ENCODE results near the gene NEURL1.
A peak's percentile ranks its signal among the peaks of the same experiment; 100 is the strongest.
"Not testable (repeated sequence)": the region's sequence is repeated elsewhere in the genome, so short reads cannot be mapped to it uniquely, and the experiment has no call there.

Gene NEURL1

GRCh38 chr10:103590744-103591291, 97.3 kb downstream of the NEURL1 start:
- no peak for DNase-seq

GRCh38 chr10:103592186-103593021, 98.9 kb downstream of the NEURL1 start:
- DNase-seq, result no peak

GRCh38 chr10:103593022-103593570, 99.6 kb downstream of the NEURL1 start:
- DNase-seq, result no peak

- no peak for DNase-seq
Observed at GRCh38 chr10:103595933-103596726, 102.6 kb downstream of the NEURL1 start.

GRCh38 chr10:103597003-103597402, 103.5 kb downstream of the NEURL1 start:
- no peak for DNase-seq

- peak; percentile 80 for DNase-seq
Observed at GRCh38 chr10:103598654-103599115, 105.2 kb downstream of the NEURL1 start.

- no peak for DNase-seq
Observed at GRCh38 chr10:103599211-103599610, 105.7 kb downstream of the NEURL1 start.

GRCh38 chr10:103599907-103600306, 106.4 kb downstream of the NEURL1 start:
- DNase-seq, result no peak

- DNase-seq, result no peak
Observed at GRCh38 chr10:103600325-103600724, 106.8 kb downstream of the NEURL1 start.

GRCh38 chr10:103600956-103601569, 107.6 kb downstream of the NEURL1 start:
- no peak for DNase-seq

- no peak for DNase-seq
Observed at GRCh38 chr10:103602028-103602851, 108.7 kb downstream of the NEURL1 start.

- no peak for DNase-seq
Observed at GRCh38 chr10:103602852-103603155, 109.3 kb downstream of the NEURL1 start.

GRCh38 chr10:103603382-103603781, 109.9 kb downstream of the NEURL1 start:
- no peak for DNase-seq

GRCh38 chr10:103605359-103606096, 112.0 kb downstream of the NEURL1 start:
- no peak for DNase-seq

- not testable (repeated sequence) for DNase-seq
Observed at GRCh38 chr10:103606097-103606438, 112.6 kb downstream of the NEURL1 start.

GRCh38 chr10:103607051-103607450, 113.5 kb downstream of the NEURL1 start:
- not testable (repeated sequence) for DNase-seq

- not testable (repeated sequence) for DNase-seq
Observed at GRCh38 chr10:103608056-103608455, 114.6 kb downstream of the NEURL1 start.

GRCh38 chr10:103609231-103610082, 116.0 kb downstream of the NEURL1 start:
- DNase-seq, result no peak

- no peak for DNase-seq
Observed at GRCh38 chr10:103610083-103610472, 116.6 kb downstream of the NEURL1 start.

GRCh38 chr10:103610921-103611511, 117.5 kb downstream of the NEURL1 start:
- no peak for DNase-seq
